ENCODE data around the gene PDE6B.

DNA sequence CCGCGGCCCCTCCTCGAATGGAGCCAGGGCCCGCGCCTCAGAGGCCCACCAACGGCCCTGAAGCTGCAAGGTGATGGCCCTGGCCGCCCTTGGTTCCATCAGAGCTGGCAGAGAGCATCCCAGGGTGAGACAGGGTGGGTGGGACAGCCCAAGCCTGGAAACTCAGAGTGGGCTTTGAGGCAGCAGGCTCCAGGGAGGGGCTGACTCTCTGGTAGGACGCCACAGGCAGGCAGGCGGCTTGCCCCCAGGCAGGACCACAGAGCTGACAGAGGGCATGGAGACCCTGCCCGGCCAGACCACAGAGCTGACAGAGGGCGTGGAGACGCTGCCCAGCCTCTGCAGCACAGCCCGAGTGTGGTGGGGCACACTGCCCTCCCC lies 53.7 kb downstream of the PDE6B start:
- TF ChIP-seq GATA2 (IDR thresholded peaks at IDR 0.05; ENCODE audit: low read depth, low read length): no peak
- no peak for TF ChIP-seq GATA3 (IDR thresholded peaks at IDR 0.05; ENCODE audit: low read depth, low read length)

Measured in SH-SY5Y (cell line).